Measurements from ENCODE around the gene STAT3. TPM values are rescaled to one million over a fixed set of nuclear protein-coding genes. Genes with fewer than 3 reads are reported as not detected.
A peak's percentile ranks its signal among the peaks of the same experiment; 100 is the strongest.

Gene STAT3
- total and polyA plus RNA-seq, 2 of the 13 experiments (the other 11 are each of a cell fraction or from before 2014, with no cell fraction given): 61.8 to 62.4 TPM

DNA sequence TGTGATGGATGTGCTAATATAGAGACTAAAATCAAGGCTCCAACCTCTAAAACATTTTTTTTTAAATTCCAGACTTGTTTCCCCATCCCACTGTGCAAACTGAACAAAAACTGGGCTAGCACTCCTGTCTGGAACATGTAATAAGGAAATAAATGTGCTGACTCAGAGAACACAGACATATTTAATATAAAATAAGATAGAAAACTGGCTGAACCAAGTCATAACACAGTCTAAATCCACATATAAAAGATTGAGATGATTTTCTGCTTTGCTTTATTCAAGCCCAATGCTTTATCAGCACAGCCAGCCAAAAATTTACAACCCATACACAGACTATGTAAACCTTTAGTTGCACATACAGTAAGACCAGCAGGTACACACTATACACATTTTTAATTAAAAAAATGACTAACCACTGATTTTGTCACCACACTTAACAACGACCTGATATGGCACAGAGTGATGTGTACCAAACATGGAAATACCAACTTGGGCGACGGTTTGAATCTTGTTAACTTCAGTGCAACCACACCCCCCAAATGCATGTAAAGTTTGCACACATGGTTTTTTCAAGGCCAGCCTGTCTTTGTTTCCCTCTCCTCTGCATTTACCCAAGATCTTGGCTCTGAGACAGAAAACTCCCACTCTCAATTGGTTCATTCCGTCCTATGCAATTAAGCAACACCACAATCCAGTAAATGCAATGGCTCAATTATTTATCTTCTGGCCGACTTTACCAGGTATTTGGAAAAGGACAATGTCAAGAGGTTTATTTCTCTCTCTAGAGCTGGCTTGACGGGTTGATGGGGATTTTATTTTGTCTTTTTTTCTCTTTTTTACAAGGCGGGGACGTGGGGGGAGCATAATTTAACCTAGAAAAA, 1.2 kb downstream of the STAT3 start (continued):
- TF ChIP-seq HES4 (CRISPR knock-in tag; IDR thresholded peaks at IDR 0.05; ENCODE audit: borderline replicate concordance): no peak
- no peak for TF ChIP-seq RARA (CRISPR knock-in tag; IDR thresholded peaks at IDR 0.05)
- TF ChIP-seq ZNF850 (CRISPR knock-in tag; conservative IDR thresholded peaks at IDR 0.05): no peak
- TF ChIP-seq STAG1 (CRISPR knock-in tag; IDR thresholded peaks at IDR 0.05): no peak
- TF ChIP-seq ZBTB42 (CRISPR knock-in tag; IDR thresholded peaks at IDR 0.05): no peak
- no peak for TF ChIP-seq SOX6 (IDR thresholded peaks at IDR 0.05)
- TF ChIP-seq SOX6 (CRISPR knock-in tag; IDR thresholded peaks at IDR 0.05): peak; percentile 89
- no peak for TF ChIP-seq ZNF777 (CRISPR knock-in tag; IDR thresholded peaks at IDR 0.05)
- TF ChIP-seq ZNF788 (CRISPR knock-in tag; IDR thresholded peaks at IDR 0.05; ENCODE audit: borderline replicate concordance): no peak
- TF ChIP-seq ZNF589 (CRISPR knock-in tag; conservative IDR thresholded peaks at IDR 0.05): no peak
- no peak for TF ChIP-seq BHLHE40 (IDR thresholded peaks at IDR 0.05; ENCODE audit: low read length)
- TF ChIP-seq MED8 (CRISPR knock-in tag; IDR thresholded peaks at IDR 0.05; ENCODE audit: insufficient replicate concordance): no peak
- no peak for TF ChIP-seq ZSCAN25 (CRISPR knock-in tag; IDR thresholded peaks at IDR 0.05)
- TF ChIP-seq EED (CRISPR knock-in tag; IDR thresholded peaks at IDR 0.05): no peak
- TF ChIP-seq KDM5A (IDR thresholded peaks at IDR 0.05; ENCODE audit: borderline replicate concordance, low read length): no peak
- no peak for TF ChIP-seq ZNF670 (CRISPR knock-in tag; IDR thresholded peaks at IDR 0.05; ENCODE audit: borderline replicate concordance)
- TF ChIP-seq HNF4A (CRISPR knock-in tag; IDR thresholded peaks at IDR 0.05): no peak; the same call in 1 of the 2 replicates
- TF ChIP-seq MATR3 (CRISPR knock-in tag; IDR thresholded peaks at IDR 0.05): no peak
- no peak for TF ChIP-seq RFX1 (IDR thresholded peaks at IDR 0.05)
- TF ChIP-seq, protein P1, sequence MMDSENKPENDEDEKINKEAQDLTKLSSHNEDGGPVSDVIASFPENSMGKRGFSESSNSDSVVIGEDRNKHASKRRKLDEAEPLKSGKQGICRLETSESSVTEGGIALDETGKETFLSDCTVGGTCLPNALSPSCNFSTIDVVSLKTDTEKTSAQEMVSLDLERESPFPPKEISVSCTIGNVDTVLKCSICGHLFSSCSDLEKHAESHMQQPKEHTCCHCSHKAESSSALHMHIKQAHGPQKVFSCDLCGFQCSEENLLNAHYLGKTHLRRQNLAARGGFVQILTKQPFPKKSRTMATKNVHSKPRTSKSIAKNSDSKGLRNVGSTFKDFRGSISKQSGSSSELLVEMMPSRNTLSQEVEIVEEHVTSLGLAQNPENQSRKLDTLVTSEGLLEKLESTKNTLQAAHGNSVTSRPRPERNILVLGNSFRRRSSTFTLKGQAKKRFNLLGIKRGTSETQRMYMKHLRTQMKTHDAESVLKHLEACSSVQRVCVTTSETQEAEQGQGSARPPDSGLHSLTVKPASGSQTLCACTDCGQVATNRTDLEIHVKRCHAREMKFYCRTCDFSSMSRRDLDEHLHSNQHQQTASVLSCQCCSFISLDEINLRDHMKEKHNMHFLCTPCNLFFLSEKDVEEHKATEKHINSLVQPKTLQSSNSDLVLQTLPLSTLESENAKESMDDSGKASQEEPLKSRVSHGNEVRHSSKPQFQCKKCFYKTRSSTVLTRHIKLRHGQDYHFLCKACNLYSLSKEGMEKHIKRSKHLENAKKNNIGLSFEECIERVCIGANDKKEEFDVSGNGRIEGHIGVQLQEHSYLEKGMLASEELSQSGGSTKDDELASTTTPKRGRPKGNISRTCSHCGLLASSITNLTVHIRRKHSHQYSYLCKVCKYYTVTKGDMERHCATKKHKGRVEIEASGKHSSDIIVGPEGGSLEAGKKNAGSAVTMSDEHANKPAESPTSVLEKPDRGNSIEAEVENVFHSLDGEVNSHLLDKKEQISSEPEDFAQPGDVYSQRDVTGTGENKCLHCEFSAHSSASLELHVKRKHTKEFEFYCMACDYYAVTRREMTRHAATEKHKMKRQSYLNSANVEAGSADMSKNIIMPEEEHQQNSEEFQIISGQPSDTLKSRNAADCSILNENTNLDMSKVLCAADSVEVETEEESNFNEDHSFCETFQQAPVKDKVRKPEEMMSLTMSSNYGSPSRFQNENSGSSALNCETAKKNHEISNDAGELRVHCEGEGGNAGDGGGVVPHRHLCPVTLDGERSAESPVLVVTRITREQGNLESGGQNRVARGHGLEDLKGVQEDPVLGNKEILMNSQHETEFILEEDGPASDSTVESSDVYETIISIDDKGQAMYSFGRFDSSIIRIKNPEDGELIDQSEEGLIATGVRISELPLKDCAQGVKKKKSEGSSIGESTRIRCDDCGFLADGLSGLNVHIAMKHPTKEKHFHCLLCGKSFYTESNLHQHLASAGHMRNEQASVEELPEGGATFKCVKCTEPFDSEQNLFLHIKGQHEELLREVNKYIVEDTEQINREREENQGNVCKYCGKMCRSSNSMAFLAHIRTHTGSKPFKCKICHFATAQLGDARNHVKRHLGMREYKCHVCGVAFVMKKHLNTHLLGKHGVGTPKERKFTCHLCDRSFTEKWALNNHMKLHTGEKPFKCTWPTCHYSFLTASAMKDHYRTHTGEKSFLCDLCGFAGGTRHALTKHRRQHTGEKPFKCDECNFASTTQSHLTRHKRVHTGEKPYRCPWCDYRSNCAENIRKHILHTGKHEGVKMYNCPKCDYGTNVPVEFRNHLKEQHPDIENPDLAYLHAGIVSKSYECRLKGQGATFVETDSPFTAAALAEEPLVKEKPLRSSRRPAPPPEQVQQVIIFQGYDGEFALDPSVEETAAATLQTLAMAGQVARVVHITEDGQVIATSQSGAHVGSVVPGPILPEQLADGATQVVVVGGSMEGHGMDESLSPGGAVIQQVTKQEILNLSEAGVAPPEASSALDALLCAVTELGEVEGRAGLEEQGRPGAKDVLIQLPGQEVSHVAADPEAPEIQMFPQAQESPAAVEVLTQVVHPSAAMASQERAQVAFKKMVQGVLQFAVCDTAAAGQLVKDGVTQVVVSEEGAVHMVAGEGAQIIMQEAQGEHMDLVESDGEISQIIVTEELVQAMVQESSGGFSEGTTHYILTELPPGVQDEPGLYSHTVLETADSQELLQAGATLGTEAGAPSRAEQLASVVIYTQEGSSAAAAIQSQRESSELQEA (CRISPR knock-in tag; IDR thresholded peaks at IDR 0.05; ENCODE audit: not compliant biosample characterization): no peak
- no peak for TF ChIP-seq GLI4 (CRISPR knock-in tag; IDR thresholded peaks at IDR 0.05; ENCODE audit: borderline replicate concordance)
- TF ChIP-seq TCF7L2 (IDR thresholded peaks at IDR 0.05; ENCODE audit: low read depth, low read length): no peak
- TF ChIP-seq SOX13 (IDR thresholded peaks at IDR 0.05): peak; percentile 47; the same call in 1 of the 2 replicates
- TF ChIP-seq SOX13 (CRISPR knock-in tag; conservative IDR thresholded peaks at IDR 0.05 in 1 of 2, IDR thresholded peaks at IDR 0.05 in 1 of 2): peak in 1 of 2 experiments; percentile 88; a peak in 2 of 4 replicates
- no peak for TF ChIP-seq TEAD3 (CRISPR knock-in tag; optimal IDR thresholded peaks at IDR 0.05; ENCODE audit: borderline replicate concordance)
